Measurements from ENCODE around the gene OR6M1. TPM values are rescaled to one million over a fixed set of nuclear protein-coding genes. Genes with fewer than 3 reads are reported as not detected.

Gene OR6M1
- total RNA-seq, 1 donor from 2014 or later, result not detected

- no peak for TF ChIP-seq CTCF (IDR thresholded peaks at IDR 0.05; ENCODE audit: unreplicated experiment)
- Mint-ChIP-seq H3K27me3 (ENCODE audit: low read depth) (no peaks in the 10 kb centered on the region), H3K4me1 (peaks cover 6% of the 10 kb centered on the region), H3K36me3 (no peaks in the 10 kb centered on the region), H3K9me3 (no peaks in the 10 kb centered on the region), H3K4me3 (no peak overlapping the region), H3K27ac (no peak overlapping the region)
- DNase-seq (ENCODE audit: low spot score in 2 of 2, unreplicated experiment in 2 of 2), result no peak
Observed at GRCh38 chr11:123839131-123839530, 33.0 kb upstream of the OR6M1 start.

GRCh38 chr11:123838659-123839058 is 32.5 kb upstream of the OR6M1 start:
- H3K4me1 Mint-ChIP-seq, result peaks cover 6% of the 10 kb centered on the region
- TF ChIP-seq CTCF (IDR thresholded peaks at IDR 0.05; ENCODE audit: unreplicated experiment), result no peak
- DNase-seq (ENCODE audit: low spot score in 2 of 2, unreplicated experiment in 2 of 2), result no peak
- H3K27me3 Mint-ChIP-seq (ENCODE audit: low read depth), result no peaks in the 10 kb centered on the region
- no peaks in the 10 kb centered on the region for H3K36me3 Mint-ChIP-seq
- no peak overlapping the region for H3K27ac Mint-ChIP-seq
- H3K4me3 Mint-ChIP-seq, result no peak overlapping the region
- no peaks in the 10 kb centered on the region for H3K9me3 Mint-ChIP-seq

- DNase-seq (ENCODE audit: low spot score in 2 of 2, unreplicated experiment in 2 of 2), result no peak
- Mint-ChIP-seq H3K27me3 (ENCODE audit: low read depth) (no peaks in the 10 kb centered on the region), H3K4me1 (peaks cover 6% of the 10 kb centered on the region), H3K36me3 (no peaks in the 10 kb centered on the region), H3K4me3 (no peak overlapping the region), H3K9me3 (no peaks in the 10 kb centered on the region), H3K27ac (no peak overlapping the region)
- no peak for TF ChIP-seq CTCF (IDR thresholded peaks at IDR 0.05; ENCODE audit: unreplicated experiment)
Observed at GRCh38 chr11:123838199-123838598, 32.0 kb upstream of the OR6M1 start.

GRCh38 chr11:123833095-123833494 is 26.9 kb upstream of the OR6M1 start:
- no peak for TF ChIP-seq CTCF (IDR thresholded peaks at IDR 0.05; ENCODE audit: unreplicated experiment)
- Mint-ChIP-seq H3K4me1 (peaks cover 2% of the 10 kb centered on the region), H3K36me3 (no peaks in the 10 kb centered on the region), H3K9me3 (peaks cover 6% of the 10 kb centered on the region), H3K4me3 (no peak overlapping the region), H3K27ac (no peak overlapping the region), H3K27me3 (ENCODE audit: low read depth) (peaks cover 2% of the 10 kb centered on the region)
- DNase-seq (ENCODE audit: low spot score in 2 of 2, unreplicated experiment in 2 of 2), result no peak

- H3K4me1 Mint-ChIP-seq, result no peaks in the 10 kb centered on the region
- H3K4me3 Mint-ChIP-seq, result no peak overlapping the region
- no peak for DNase-seq (ENCODE audit: low spot score in 2 of 2, unreplicated experiment in 2 of 2)
- peaks cover 5% of the 10 kb centered on the region for H3K27me3 Mint-ChIP-seq (ENCODE audit: low read depth)
- TF ChIP-seq CTCF (IDR thresholded peaks at IDR 0.05; ENCODE audit: unreplicated experiment), result no peak
- no peak overlapping the region for H3K27ac Mint-ChIP-seq
- peaks cover 8% of the 10 kb centered on the region for H3K9me3 Mint-ChIP-seq
- H3K36me3 Mint-ChIP-seq, result no peaks in the 10 kb centered on the region
Observed at GRCh38 chr11:123829745-123830144, 23.6 kb upstream of the OR6M1 start.

GRCh38 chr11:123822599-123822998 is 16.4 kb upstream of the OR6M1 start:
- peaks cover 9% of the 10 kb centered on the region for H3K9me3 Mint-ChIP-seq
- peaks cover 9% of the 10 kb centered on the region for H3K4me1 Mint-ChIP-seq
- no peaks in the 10 kb centered on the region for H3K36me3 Mint-ChIP-seq
- H3K4me3 Mint-ChIP-seq, result peak overlapping the region; percentile 11
- H3K27me3 Mint-ChIP-seq (ENCODE audit: low read depth), result peaks cover 3% of the 10 kb centered on the region
- peak overlapping the region; percentile 41 for H3K27ac Mint-ChIP-seq
- no peak for TF ChIP-seq CTCF (IDR thresholded peaks at IDR 0.05; ENCODE audit: unreplicated experiment)
- no peak for DNase-seq (ENCODE audit: low spot score in 2 of 2, unreplicated experiment in 2 of 2)

Measured in mesothelial cell of epicardium (in vitro differentiated cells).